ENCODE results near the gene KCNK13. TPM values are rescaled to one million over a fixed set of nuclear protein-coding genes. Genes with fewer than 3 reads are reported as not detected.
A peak's percentile ranks its signal among the peaks of the same experiment; 100 is the strongest.

KCNK13 gene
- total and polyA plus RNA-seq, 3 donors from 2014 or later, result 26.2 to 59.1 (median 42.5) TPM

DNA sequence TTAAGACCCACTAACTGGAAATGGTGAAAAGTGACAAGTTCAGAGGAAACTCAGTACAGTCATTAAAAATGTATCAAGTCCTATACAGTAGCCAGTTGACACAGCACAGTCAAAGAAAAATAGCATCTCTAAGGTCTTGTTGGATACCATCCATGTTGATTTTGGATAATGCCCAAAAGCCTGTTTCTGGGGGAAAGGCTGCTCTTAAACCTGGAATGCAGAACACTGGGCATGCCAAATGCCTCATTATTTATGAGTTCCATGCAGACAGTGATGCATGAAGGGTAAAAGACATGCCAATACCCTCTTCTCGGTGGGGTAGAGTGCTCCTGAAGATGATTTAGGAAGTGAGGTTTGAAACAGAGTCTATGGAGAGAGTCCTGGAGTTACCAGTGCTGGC, 29.6 kb downstream of the KCNK13 start:
- Histone ChIP-seq H3K36me3 (ENCODE audit: low read depth, missing control alignments) (no peaks in the 10 kb centered on the region), H3K4me3 (no peak overlapping the region), H3K27ac (no peak overlapping the region), H3K4me1 (no peaks in the 10 kb centered on the region), H3K27me3 (no peaks in the 10 kb centered on the region), H3K9me3 (no peaks in the 10 kb centered on the region)
- WGBS, 2 donors, result 17 to 40% methylated on average over 1 of the region's 1 CpG
- no peak for DNase-seq
- no peak for TF ChIP-seq POLR2A (IDR thresholded peaks at IDR 0.05)
- TF ChIP-seq, protein P1, sequence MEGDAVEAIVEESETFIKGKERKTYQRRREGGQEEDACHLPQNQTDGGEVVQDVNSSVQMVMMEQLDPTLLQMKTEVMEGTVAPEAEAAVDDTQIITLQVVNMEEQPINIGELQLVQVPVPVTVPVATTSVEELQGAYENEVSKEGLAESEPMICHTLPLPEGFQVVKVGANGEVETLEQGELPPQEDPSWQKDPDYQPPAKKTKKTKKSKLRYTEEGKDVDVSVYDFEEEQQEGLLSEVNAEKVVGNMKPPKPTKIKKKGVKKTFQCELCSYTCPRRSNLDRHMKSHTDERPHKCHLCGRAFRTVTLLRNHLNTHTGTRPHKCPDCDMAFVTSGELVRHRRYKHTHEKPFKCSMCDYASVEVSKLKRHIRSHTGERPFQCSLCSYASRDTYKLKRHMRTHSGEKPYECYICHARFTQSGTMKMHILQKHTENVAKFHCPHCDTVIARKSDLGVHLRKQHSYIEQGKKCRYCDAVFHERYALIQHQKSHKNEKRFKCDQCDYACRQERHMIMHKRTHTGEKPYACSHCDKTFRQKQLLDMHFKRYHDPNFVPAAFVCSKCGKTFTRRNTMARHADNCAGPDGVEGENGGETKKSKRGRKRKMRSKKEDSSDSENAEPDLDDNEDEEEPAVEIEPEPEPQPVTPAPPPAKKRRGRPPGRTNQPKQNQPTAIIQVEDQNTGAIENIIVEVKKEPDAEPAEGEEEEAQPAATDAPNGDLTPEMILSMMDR (IDR thresholded peaks at IDR 0.05), result no peak
- intact Hi-C loops (cut with DNase I; ENCODE audit: low total_unique reads), result no loop called here

DNA sequence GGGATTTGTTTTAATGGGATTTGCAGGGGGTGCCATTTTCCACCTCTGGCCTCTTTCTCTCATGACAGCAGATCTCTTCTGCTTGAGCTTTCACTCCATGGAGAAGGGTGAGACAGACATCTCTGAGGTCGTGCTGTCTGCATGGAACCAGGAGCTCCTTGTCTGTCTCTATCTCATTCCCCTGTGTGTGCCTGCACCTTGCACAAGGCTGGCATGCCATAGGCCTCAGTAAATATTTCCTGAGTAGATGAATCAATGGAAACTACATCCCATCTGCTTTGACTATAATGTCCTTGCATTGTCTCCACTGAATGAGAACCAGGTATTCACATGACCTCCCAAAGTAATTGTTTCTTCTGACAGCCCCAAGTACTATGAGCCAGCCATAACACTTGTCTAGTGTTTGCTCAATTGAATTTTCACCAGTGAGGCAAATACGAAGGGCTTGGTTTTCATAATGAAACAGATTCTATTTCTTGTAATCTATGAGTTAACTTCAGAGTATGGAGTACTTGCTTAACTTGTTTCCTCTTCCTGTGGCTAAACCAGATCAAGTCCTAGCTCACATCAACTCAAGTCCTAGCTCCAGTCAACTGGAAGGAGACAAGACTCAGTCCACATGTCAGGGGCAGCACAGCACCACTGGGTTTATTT, 32.3 kb downstream of the KCNK13 start:
- no peak overlapping the region for H3K27ac ChIP-seq
- H3K36me3 ChIP-seq (ENCODE audit: low read depth, missing control alignments), result no peaks in the 10 kb centered on the region
- intact Hi-C loops (cut with DNase I; ENCODE audit: low total_unique reads), result no loop called here

DNA sequence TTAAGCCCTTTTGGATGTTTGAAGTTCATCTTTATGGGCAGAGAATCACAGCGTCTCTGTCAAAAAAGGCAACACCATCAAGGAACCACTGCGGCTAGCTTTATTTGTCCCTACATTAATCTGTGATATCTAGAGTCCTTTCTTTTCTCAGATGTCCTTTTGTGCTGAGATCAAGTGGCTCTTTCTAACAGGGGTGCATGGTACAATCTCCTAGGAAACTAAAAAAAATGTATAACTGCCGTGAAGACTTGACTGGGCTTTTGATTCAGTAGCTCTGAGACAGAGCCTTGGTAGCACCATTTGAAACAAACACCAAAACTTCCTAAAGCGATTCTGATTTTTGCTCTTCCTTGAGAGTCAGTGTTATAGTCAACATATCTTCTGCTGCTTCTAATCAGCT, 33.3 kb downstream of the KCNK13 start:
- TF ChIP-seq, protein P1 (IDR thresholded peaks at IDR 0.05), result no peak
- no peak for TF ChIP-seq POLR2A (IDR thresholded peaks at IDR 0.05)
- intact Hi-C loops (cut with DNase I; ENCODE audit: low total_unique reads), result no loop called here

More for the DNA sequence above, 32.3 kb downstream of the KCNK13 start:
- no peaks in the 10 kb centered on the region for H3K9me3 ChIP-seq
- no peak overlapping the region for H3K4me3 ChIP-seq
- no peak for DNase-seq
- no peak for TF ChIP-seq POLR2A (IDR thresholded peaks at IDR 0.05)
- TF ChIP-seq, protein P1 (IDR thresholded peaks at IDR 0.05), result no peak
- WGBS, 2 donors, result 82 to 84% methylated on average over 2 of the region's 2 CpGs
- no peaks in the 10 kb centered on the region for H3K4me1 ChIP-seq
- H3K27me3 ChIP-seq, result no peaks in the 10 kb centered on the region

DNA sequence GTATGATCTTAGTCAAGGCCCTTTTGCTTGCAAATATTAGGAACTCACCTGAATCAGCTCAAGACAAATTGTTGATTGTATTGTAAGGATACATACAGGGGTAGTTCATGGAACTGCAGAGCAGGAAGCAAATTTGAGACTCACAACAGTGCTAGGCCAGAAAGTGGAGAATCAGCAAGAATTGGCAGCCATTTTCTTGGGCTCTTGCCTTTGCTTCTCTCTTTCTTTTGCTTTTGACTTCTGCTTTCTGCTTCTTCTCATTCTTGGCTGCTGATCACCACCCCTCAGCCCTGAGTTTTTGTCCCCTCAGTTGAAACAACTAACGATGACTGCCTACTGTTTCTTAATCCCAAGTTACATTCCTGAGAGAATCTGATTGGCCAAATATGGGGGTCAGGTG, 34.8 kb downstream of the KCNK13 start:
- Histone ChIP-seq H3K36me3 (ENCODE audit: low read depth, missing control alignments) (no peaks in the 10 kb centered on the region), H3K4me3 (no peak overlapping the region), H3K27me3 (no peaks in the 10 kb centered on the region), H3K27ac (no peak overlapping the region), H3K9me3 (no peaks in the 10 kb centered on the region), H3K4me1 (no peaks in the 10 kb centered on the region)
- WGBS, 2 donors, result 71 to 84% methylated on average over 1 of the region's 1 CpG
- intact Hi-C loops (cut with DNase I; ENCODE audit: low total_unique reads), result no loop called here
- DNase-seq, result no peak
- TF ChIP-seq, protein P1 (IDR thresholded peaks at IDR 0.05), result no peak
- TF ChIP-seq POLR2A (IDR thresholded peaks at IDR 0.05), result no peak

More for the DNA sequence above, 33.3 kb downstream of the KCNK13 start:
- 83 to 85% methylated on average over 4 of the region's 4 CpGs for WGBS, 2 donors
- DNase-seq, result no peak
- no peaks in the 10 kb centered on the region for H3K9me3 ChIP-seq
- no peak overlapping the region for H3K4me3 ChIP-seq
- H3K36me3 ChIP-seq (ENCODE audit: low read depth, missing control alignments), result no peaks in the 10 kb centered on the region
- no peak overlapping the region for H3K27ac ChIP-seq
- H3K4me1 ChIP-seq, result no peaks in the 10 kb centered on the region
- H3K27me3 ChIP-seq, result no peaks in the 10 kb centered on the region

DNA sequence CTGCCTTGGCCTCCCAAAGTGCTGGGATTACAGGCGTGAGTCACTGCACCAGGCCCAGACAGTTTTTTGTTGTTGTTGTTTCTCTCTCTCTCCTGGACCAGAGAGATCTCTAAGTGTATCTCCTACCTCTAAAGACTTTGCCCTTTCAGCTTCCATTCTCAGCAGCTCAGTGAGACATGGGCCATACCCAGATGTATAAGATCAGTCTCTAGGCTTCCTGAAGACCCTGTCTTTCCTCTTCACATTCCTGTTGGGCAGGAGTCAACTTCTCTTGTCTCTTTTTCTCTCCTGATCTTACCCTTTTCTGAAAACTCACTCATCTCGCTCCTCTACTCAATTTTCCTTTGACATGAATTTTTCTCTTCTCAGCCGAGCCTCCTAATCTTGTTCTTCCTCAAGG, 42.0 kb downstream of the KCNK13 start:
- no peaks in the 10 kb centered on the region for H3K27me3 ChIP-seq
- H3K9me3 ChIP-seq, result no peaks in the 10 kb centered on the region
- TF ChIP-seq POLR2A (IDR thresholded peaks at IDR 0.05), result no peak
- TF ChIP-seq, protein P1 (IDR thresholded peaks at IDR 0.05), result no peak
- H3K4me3 ChIP-seq, result no peak overlapping the region
- peak overlapping the region; percentile 53 to 68 for H3K27ac ChIP-seq
- H3K4me1 ChIP-seq, result peaks cover 20% of the 10 kb centered on the region
- DNase-seq, result no peak
- no peaks in the 10 kb centered on the region for H3K36me3 ChIP-seq (ENCODE audit: low read depth, missing control alignments)
- intact Hi-C loops (cut with DNase I; ENCODE audit: low total_unique reads), result no loop called here
- 53 to 65% methylated on average over 3 of the region's 3 CpGs for WGBS, 2 donors
